GM12891 (cell line): ENCODE data around the gene SGCE.

Experiments used
- DNase-seq: peaks from one replicate; pipeline ENCODE4 v3.0.0; 2011; ENCODE audit warnings: low spot score; ENCODE audit not compliant: insufficient read length
- FAIRE-seq: peaks from 2 replicates; lab custom pipeline; 2011; peaks lifted over from hg19 to GRCh38; lab: Jason Lieb, UNC
- PAX5 ChIP-seq: IDR thresholded peaks from 2 replicates; pipeline ENCODE4 v1.6.1; 2011; ENCODE audit warnings: low read length, moderate library complexity, mild to moderate bottlenecking; ENCODE audit not compliant: insufficient read depth, severe bottlenecking
- POLR2A ChIP-seq: IDR thresholded peaks from 2 replicates; pipeline ENCODE4 v1.6.1; 2011; ENCODE audit warnings: low read depth, low read length, control low read depth
- POLR2AphosphoS5 ChIP-seq: IDR thresholded peaks from 2 replicates; pipeline ENCODE4 v1.6.1; 2011; ENCODE audit warnings: low read depth, low read length, control low read depth
- POU2F2 ChIP-seq: IDR thresholded peaks from 2 replicates; pipeline ENCODE4 v1.6.1; 2011; ENCODE audit warnings: low read depth, mild to moderate bottlenecking, control low read depth, low read length, moderate library complexity
- SPI1 ChIP-seq: IDR thresholded peaks from 2 replicates; pipeline ENCODE4 v1.6.1; 2011; ENCODE audit warnings: low read depth, low read length, control low read depth
- TAF1 ChIP-seq: IDR thresholded peaks from 2 replicates; pipeline ENCODE4 v1.6.1; 2011; ENCODE audit warnings: low read depth, low read length, control low read depth

Gene SGCE

DNA sequence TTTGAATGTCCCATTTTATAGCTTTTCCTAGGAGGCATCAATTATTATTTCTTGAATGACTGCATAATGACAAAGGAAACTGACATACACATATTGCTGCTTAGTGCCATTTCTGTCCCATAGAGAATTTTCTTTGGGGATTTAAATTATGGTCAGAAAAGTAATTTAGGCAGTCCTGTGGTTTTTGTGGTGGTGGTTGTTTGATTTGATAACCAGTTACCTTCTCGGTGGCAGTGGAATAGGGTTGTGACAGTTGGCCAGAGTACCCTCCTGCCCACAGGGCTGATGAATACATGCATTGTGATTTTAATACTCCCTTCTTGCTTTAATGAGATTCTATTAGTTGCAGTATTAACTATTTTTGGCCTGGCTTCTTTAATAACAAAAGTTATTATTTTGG lies 6.6 kb upstream of the SGCE start:
- no peak for DNase-seq
- FAIRE-seq, result no peak
- TF ChIP-seq SPI1 (no peak), TAF1 (no peak), POU2F2 (no peak), POLR2AphosphoS5 (no peak), POLR2A (no peak), PAX5 (no peak)

DNA sequence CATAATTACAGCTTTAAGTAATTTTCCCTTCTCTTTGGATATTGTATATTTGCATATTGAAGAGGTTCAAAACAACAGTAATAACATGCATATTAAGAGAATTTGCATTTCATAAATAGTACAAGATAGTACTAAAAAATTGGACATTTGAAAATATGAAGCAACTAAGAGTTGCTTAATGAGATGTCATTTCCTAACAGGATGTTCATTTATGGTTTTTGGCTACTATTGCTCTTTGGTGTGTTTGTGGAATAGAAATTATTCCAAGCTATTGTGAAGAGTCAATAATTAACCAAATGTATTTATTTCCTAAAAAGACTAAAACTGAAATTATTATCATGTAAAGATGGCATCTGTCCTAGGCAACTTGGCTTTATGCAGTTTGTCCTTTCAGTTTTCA lies 4.1 kb upstream of the SGCE start:
- TF ChIP-seq POLR2AphosphoS5, result no peak
- FAIRE-seq, result no peak
- DNase-seq, result no peak

DNA sequence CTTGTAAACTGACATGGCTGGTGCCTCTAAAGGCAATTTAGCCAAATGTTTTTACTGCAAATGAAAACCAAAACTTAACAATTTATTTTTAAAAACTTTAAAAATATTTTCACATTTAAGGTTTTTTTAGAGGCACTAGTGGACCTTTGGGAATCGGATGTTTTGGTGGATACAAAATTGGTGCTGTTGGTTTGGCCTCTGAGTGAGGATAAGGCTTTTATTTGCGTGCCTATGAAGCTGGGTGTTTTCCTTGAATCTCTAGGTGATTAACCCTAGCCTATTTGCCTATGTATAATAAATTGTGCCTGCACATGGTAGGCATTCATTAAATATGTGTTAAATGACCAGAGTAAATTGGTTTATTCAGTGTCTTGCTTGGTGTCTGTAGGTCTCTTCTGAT lies 2.9 kb upstream of the SGCE start:
- DNase-seq (no peak), FAIRE-seq (peak; percentile 5)
- TF ChIP-seq TAF1 (no peak), POLR2AphosphoS5 (no peak), POLR2A (no peak), PAX5 (no peak), POU2F2 (no peak)

DNA sequence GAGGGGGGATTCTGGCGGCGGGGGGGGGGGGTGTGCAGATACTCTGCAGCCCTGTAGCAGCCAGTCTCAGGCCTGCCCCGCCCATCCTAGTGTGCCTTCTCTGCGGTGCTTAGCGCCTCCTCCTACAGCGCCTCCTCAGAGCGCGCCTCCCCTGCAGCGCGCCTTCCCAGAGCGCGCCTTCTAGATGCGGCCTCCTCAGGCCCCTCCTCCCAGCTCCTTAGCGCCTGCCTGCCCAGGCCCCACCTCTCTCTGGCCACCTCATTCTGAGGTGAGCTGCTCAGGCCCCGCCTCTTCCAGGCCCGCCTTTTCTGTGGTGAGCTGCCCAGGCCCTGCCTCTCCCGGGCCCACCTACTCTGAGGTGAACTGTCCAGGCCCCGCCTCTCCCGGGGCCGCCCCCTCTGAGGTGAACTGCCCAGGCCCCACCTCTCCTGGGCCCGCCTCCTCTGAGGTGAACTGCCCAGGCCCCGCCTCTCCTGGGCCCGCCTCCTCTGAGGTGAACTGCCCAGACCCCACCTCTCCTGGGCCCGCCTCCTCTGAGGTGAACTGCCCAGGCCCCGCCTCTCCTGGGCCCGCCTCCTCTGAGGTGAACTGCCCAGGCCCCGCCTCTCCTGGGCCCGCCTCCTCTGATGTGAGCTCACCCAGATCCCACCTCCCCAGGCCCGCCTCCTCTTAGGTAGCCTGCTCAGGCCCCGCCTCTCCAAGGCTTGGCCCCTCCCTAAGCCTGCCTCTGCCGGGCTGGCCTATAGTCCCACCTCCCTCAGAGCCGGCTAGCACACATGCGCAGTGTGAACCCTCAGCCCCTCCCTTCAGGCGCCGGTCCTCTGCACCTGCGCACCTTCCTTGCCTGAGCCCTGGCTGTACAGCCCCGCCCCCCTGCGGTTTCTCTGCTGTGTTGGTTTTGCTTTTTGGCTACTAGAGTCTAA lies 2.1 kb upstream of the SGCE start:
- TF ChIP-seq POLR2A, result no peak
- no peak for TF ChIP-seq SPI1
- TF ChIP-seq POLR2AphosphoS5, result no peak
- TF ChIP-seq POU2F2, result no peak
- TF ChIP-seq PAX5, result no peak
- no peak for TF ChIP-seq TAF1
- DNase-seq (peak; percentile 35), FAIRE-seq (peak; percentile 85)

- FAIRE-seq, result peak; percentile 65
- no peak for DNase-seq
- TF ChIP-seq POLR2AphosphoS5 (no peak; the same call in 1 of the 2 replicates), PAX5 (no peak), POLR2A (no peak; the same call in 1 of the 2 replicates), TAF1 (no peak), POU2F2 (no peak), SPI1 (no peak)
These were observed 1.2 kb upstream of the SGCE start for GRCh38 chr7:94656925-94657731.

- DNase-seq (no peak), FAIRE-seq (no peak)
These were observed 658 bp upstream of the SGCE start for GRCh38 chr7:94656658-94656924.

DNA sequence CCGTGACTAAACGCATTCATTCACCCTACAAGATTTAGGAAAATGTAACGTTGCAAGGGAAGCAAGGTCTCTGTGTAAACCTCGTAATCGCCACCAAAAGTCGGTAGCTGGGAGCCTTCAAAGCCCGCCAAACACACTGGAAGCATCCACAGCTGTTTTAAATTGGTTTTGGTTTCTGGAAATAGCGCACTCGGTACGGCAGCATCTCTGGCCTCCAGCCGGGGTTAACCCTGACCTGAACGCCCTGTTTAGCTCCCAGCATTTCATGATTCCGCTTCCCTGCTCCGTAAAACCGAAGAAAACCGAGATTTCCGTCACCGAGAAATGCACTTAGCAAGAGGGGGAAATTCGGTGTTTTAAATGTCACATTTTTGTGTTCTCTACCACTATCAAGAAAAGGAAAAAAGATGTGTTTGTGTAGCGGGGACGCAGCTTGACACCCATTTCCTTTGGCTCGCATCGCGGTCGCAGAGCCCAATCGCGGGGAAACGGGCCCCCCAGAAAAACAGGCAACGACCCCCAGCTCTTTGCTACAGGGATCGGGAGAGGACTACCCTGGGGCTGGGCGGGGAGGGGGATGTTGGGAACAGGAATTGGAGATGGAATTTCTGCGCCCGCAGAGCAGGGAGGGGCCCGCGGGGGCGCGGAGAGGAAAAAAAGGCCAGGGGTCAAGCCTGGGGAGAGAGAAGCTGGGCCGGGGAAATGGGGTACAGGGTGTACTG lies 646 bp downstream of the SGCE start:
- DNase-seq (no peak), FAIRE-seq (no peak)
- no peak for TF ChIP-seq TAF1

More at GRCh38 chr7:94656658-94656924, 658 bp upstream of the SGCE start:
- TF ChIP-seq POU2F2 (no peak), PAX5 (no peak), TAF1 (no peak), POLR2A (no peak), POLR2AphosphoS5 (no peak), SPI1 (no peak)

DNA sequence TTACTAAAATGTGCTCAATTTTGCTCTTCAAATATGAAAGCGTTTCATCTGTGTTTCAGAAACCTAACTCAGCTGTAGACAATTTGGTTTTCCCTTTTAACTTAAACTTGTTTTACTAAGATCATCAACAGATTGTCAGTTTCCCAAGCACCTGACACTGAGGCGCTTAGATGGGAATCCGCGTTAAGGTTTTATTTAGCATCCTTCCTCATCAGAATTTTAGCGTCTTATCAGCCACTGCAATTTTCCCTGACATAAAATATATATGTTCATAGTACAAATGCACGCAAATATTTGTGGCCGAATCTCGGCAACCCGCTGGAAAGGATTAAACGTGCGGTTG lies 1.2 kb downstream of the SGCE start:
- TF ChIP-seq TAF1 (no peak), SPI1 (no peak), PAX5 (no peak), POU2F2 (no peak), POLR2A (no peak), POLR2AphosphoS5 (no peak)
- FAIRE-seq (no peak), DNase-seq (no peak)
